Activated naive CD4-positive, alpha-beta T cell treated with anti-CD3 and anti-CD28 coated beads for 36 hours (primary cell): ENCODE measurements around the gene PLVAP. TPM values are rescaled to one million over a fixed set of nuclear protein-coding genes. Genes with fewer than 3 reads are reported as not detected.

Experiments used
- CTCF ChIA-PET: fragments of 350-600 bp; sonication (Branson Sonifier 250); formaldehyde crosslinking; loops from one replicate; lab custom pipeline; 2021; ENCODE audit warnings: antibody characterized with exemption; lab: Charles Lee
- DNase-seq: peaks from one replicate; pipeline ENCODE4 v3.0.0-alpha.2; 2020
- H3K27ac Mint-ChIP-seq: one replicate; pipeline ENCODE4 v1.8.0; 2021; ENCODE audit warnings: mild to moderate bottlenecking, mixed read lengths
- H3K27me3 Mint-ChIP-seq: one replicate; pipeline ENCODE4 v1.8.0; 2021; ENCODE audit warnings: low read depth, mixed read lengths
- H3K36me3 Mint-ChIP-seq: one replicate; pipeline ENCODE4 v1.8.0; 2021; ENCODE audit warnings: low read depth, mixed read lengths
- H3K4me1 Mint-ChIP-seq: one replicate; pipeline ENCODE4 v1.8.0; 2021; ENCODE audit warnings: low read depth, mixed read lengths
- H3K4me3 Mint-ChIP-seq: one replicate; pipeline ENCODE4 v1.8.0; 2021; ENCODE audit warnings: mild to moderate bottlenecking, moderate library complexity, mixed read lengths
- H3K9me3 Mint-ChIP-seq: one replicate; pipeline ENCODE4 v1.8.0; 2021; ENCODE audit warnings: mixed read lengths
- intact Hi-C: fragments of 100-400 bp; cut with micrococcal nuclease; formaldehyde crosslinking; loops from one replicate; pipeline ENCODE4 v1.15.1; 2023
- total RNA-seq, 2 experiments: library from RNA; stranded (reverse); gene quantifications; one replicate each; pipeline ENCODE4 v1.2.3, GENCODE V29; 2021

The PLVAP gene
- total RNA-seq, 2 experiments from 2014 or later = not detected

GRCh38 chr19:17307876-17308377 is 69.2 kb downstream of the PLVAP start:
- peak overlapping the region; percentile 61 for H3K27ac Mint-ChIP-seq
- no peaks in the 10 kb centered on the region for H3K9me3 Mint-ChIP-seq
- H3K36me3 Mint-ChIP-seq = peaks cover 5% of the 10 kb centered on the region
- no peaks in the 10 kb centered on the region for H3K27me3 Mint-ChIP-seq
- peaks cover 55% of the 10 kb centered on the region for H3K4me1 Mint-ChIP-seq
- peak overlapping the region; percentile 27 for H3K4me3 Mint-ChIP-seq
- CTCF ChIA-PET = interaction anchor here (0.6 kb wide), 1 partner anchor 47 kb away, joined by 3 read pairs; no protein-coding TSS in a partner anchor
- intact Hi-C loops = loop anchor here (5.0 to 10.0 kb wide), 2 partner anchors 204 to 473 kb away; partner anchors contain the start of gene PGLS
- DNase-seq = no peak

- Mint-ChIP-seq H3K27ac (peak overlapping the region; percentile 88), H3K9me3 (no peaks in the 10 kb centered on the region), H3K4me3 (peak overlapping the region; percentile 89), H3K4me1 (peaks cover 54% of the 10 kb centered on the region), H3K36me3 (no peaks in the 10 kb centered on the region), H3K27me3 (no peaks in the 10 kb centered on the region)
- CTCF ChIA-PET = interaction anchor here (1.0 kb wide), 1 partner anchor 79 kb away, joined by 5 read pairs; no protein-coding TSS in a partner anchor
- intact Hi-C loops = loop anchor here (5.0 to 10.0 kb wide), 2 partner anchors 206 to 471 kb away; partner anchors contain the start of gene PGLS
- no peak for DNase-seq
Observed at GRCh38 chr19:17306285-17306714, 70.8 kb downstream of the PLVAP start.

- CTCF ChIA-PET = interaction anchor here (0.6 to 1.3 kb wide), 9 partner anchors 12 to 1819 kb away, joined by 3 to 7 read pairs (median 6); no protein-coding TSS in a partner anchor
- H3K36me3 Mint-ChIP-seq = no peaks in the 10 kb centered on the region
- intact Hi-C loops = loop anchor here (1.0 to 10.0 kb wide), 7 partner anchors 13 to 471 kb away; partner anchors contain the start of genes BABAM1, GTPBP3 and PGLS
Observed at GRCh38 chr19:17305517-17306284, 71.4 kb downstream of the PLVAP start, which contains the start of gene MRPL34. MRPL34 (plus strand) TSS chr19:17305872; CDS start chr19:17305893, 21 bp downstream.

GRCh38 chr19:17305216-17305516 is 72.0 kb downstream of the PLVAP start:
- Mint-ChIP-seq H3K4me1 (peaks cover 42% of the 10 kb centered on the region), H3K4me3 (peak overlapping the region; percentile 89), H3K27me3 (no peaks in the 10 kb centered on the region), H3K27ac (peak overlapping the region; percentile 88), H3K9me3 (no peaks in the 10 kb centered on the region), H3K36me3 (no peaks in the 10 kb centered on the region)
- CTCF ChIA-PET = interaction anchor here (0.6 to 1.3 kb wide), 8 partner anchors 11 to 1820 kb away, joined by 3 to 7 read pairs (median 6); no protein-coding TSS in a partner anchor
- intact Hi-C loops = loop anchor here (1.0 to 10.0 kb wide), 7 partner anchors 13 to 470 kb away; partner anchors contain the start of genes BABAM1, GTPBP3 and PGLS
- no peak for DNase-seq

More at GRCh38 chr19:17305517-17306284, 71.4 kb downstream of the PLVAP start, which contains the start of gene MRPL34:
- Mint-ChIP-seq H3K4me1 (peaks cover 48% of the 10 kb centered on the region), H3K27ac (peak within 1 kb of the TSS; percentile 88), H3K4me3 (peak within 1 kb of the TSS; percentile 89), H3K9me3 (no peaks in the 10 kb centered on the region), H3K27me3 (no peaks in the 10 kb centered on the region)
- DNase-seq = peak; percentile 97

- Mint-ChIP-seq H3K4me1 (peaks cover 41% of the 10 kb centered on the region), H3K27me3 (no peaks in the 10 kb centered on the region), H3K4me3 (peak overlapping the region; percentile 89), H3K9me3 (no peaks in the 10 kb centered on the region), H3K27ac (peak overlapping the region; percentile 88), H3K36me3 (no peaks in the 10 kb centered on the region)
- CTCF ChIA-PET = interaction anchor here (0.6 to 2.5 kb wide), 10 partner anchors 10 to 644 kb away, joined by 3 to 10 read pairs (median 6); no protein-coding TSS in a partner anchor
- intact Hi-C loops = loop anchor here (1.0 to 10.0 kb wide), 7 partner anchors 12 to 470 kb away; partner anchors contain the start of genes BABAM1, GTPBP3 and PGLS
- DNase-seq = no peak
Observed at GRCh38 chr19:17304386-17305215, 72.5 kb downstream of the PLVAP start.

GRCh38 chr19:17303940-17304267 is 73.2 kb downstream of the PLVAP start:
- peak overlapping the region; percentile 64 for H3K4me3 Mint-ChIP-seq
- CTCF ChIA-PET = interaction anchor here (0.9 to 2.5 kb wide), 3 partner anchors 11 to 20 kb away, joined by 3 to 10 read pairs (median 3); no protein-coding TSS in a partner anchor
- no peaks in the 10 kb centered on the region for H3K9me3 Mint-ChIP-seq
- no peak for DNase-seq
- intact Hi-C loops = loop anchor here (10.0 kb wide), 1 partner anchor 469 kb away; no protein-coding TSS in a partner anchor
- no peaks in the 10 kb centered on the region for H3K27me3 Mint-ChIP-seq
- H3K36me3 Mint-ChIP-seq = no peaks in the 10 kb centered on the region
- no peak overlapping the region for H3K27ac Mint-ChIP-seq
- peaks cover 38% of the 10 kb centered on the region for H3K4me1 Mint-ChIP-seq

- peak within 1 kb of the TSS; percentile 64 for H3K4me3 Mint-ChIP-seq
- intact Hi-C loops = loop anchor here (10.0 kb wide), 1 partner anchor 469 kb away; no protein-coding TSS in a partner anchor
- CTCF ChIA-PET = interaction anchor here (0.6 to 2.5 kb wide), 4 partner anchors 10 to 68 kb away, joined by 3 to 10 read pairs (median 3); no protein-coding TSS in a partner anchor
- no peaks in the 10 kb centered on the region for H3K9me3 Mint-ChIP-seq
- H3K27me3 Mint-ChIP-seq = no peaks in the 10 kb centered on the region
- peak; percentile 96 for DNase-seq
- H3K36me3 Mint-ChIP-seq = peaks cover under 1% of the 10 kb centered on the region
- H3K4me1 Mint-ChIP-seq = peaks cover 38% of the 10 kb centered on the region
- no peak within 1 kb of the TSS for H3K27ac Mint-ChIP-seq
Observed at GRCh38 chr19:17303167-17303939, 73.8 kb downstream of the PLVAP start, which contains the start of gene ABHD8. ABHD8 (minus strand) TSS chr19:17303425; CDS start chr19:17301616, 1,809 bp downstream.

- peaks cover 33% of the 10 kb centered on the region for H3K4me1 Mint-ChIP-seq
- peaks cover 4% of the 10 kb centered on the region for H3K36me3 Mint-ChIP-seq
- peak overlapping the region; percentile 64 for H3K4me3 Mint-ChIP-seq
- peak; percentile 17 for DNase-seq
- intact Hi-C loops = loop anchor here (10.0 kb wide), 1 partner anchor 468 kb away; no protein-coding TSS in a partner anchor
- H3K27ac Mint-ChIP-seq = no peak overlapping the region
- CTCF ChIA-PET = interaction anchor here (0.6 to 2.5 kb wide), 2 partner anchors 10 to 68 kb away, joined by 3 to 10 read pairs; no protein-coding TSS in a partner anchor
- H3K27me3 Mint-ChIP-seq = no peaks in the 10 kb centered on the region
- no peaks in the 10 kb centered on the region for H3K9me3 Mint-ChIP-seq
Observed at GRCh38 chr19:17302391-17303166, 74.6 kb downstream of the PLVAP start.
